ENCODE data around the gene SCN1B. TPM values are rescaled to one million over a fixed set of nuclear protein-coding genes. Genes with fewer than 3 reads are reported as not detected.

Gene SCN1B
- total and polyA plus RNA-seq, 10 of the 15 experiments (the other 5 are each of a cell fraction or from before 2014, with no cell fraction given): 0.04 to 0.54 (median 0.11) TPM; not detected in 3

DNA sequence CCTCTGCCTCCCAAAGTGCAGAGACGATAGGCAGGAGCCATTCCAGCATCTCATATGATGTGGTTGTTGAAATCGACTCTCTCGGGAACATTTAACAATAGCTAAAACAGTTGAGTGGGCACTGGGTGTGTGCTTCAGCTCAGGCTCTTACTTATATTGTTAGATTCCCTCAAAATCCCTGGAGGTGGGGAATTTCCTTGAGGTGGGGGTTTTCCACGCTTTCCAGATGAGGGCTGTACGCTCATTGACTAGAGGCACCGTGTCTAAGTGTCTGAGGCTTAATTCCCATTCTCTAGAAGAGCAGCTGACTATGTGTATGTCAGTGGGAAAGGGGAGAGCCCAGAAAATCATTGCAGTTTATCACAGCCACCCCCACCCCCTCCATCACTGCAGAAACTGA is 41.0 kb upstream of the SCN1B start (continued):
- TF ChIP-seq CUX1 (IDR thresholded peaks at IDR 0.05; ENCODE audit: insufficient replicate concordance, low read depth, low read length) (peak; percentile 27), IKZF1 (conservative IDR thresholded peaks at IDR 0.05) (peak; percentile 78), RCOR1 (conservative IDR thresholded peaks at IDR 0.05; ENCODE audit: low read depth, low read length) (no peak)

- POLR2A ChIA-PET: interaction anchor here (1.3 to 3.1 kb wide), 2 partner anchors 10 to 21 kb away, joined by 3 to 38 read pairs; partner anchors contain the start of gene GRAMD1A
- peak; percentile 69 for DNase-seq (ENCODE audit: low read depth, low spot score)
- Histone ChIP-seq H3K36me3 (ENCODE audit: control insufficient read depth in 2 of 2, insufficient read depth in 2 of 2, low read length in 1 of 2) (no peaks in the 10 kb centered on the region), H3K79me2 (ENCODE audit: control insufficient read depth, insufficient read depth, low read length) (no peaks in the 10 kb centered on the region), H3K4me3 (no peak overlapping the region), H2AFZ (ENCODE audit: control insufficient read depth, low read depth, low read length) (peak overlapping the region; percentile 38), H3K4me2 (ENCODE audit: control insufficient read depth, insufficient read depth) (0 out of 2 replicates have a peak overlapping the region, but pooled peaks have one; percentile 12), H3K27ac (ENCODE audit: control insufficient read depth, insufficient read depth) (peak overlapping the region; percentile 57), H3K9me3 (replicated peaks; ENCODE audit: control insufficient read depth, insufficient read depth, low read length) (no peaks in the 10 kb centered on the region; the same call in 2 of the 3 replicates), H3K27me3 (replicated peaks in 1 of 2; ENCODE audit: control insufficient read depth in 2 of 2, insufficient read depth in 2 of 2, low read length in 1 of 2) (no peaks in the 10 kb centered on the region), H4K20me1 (ENCODE audit: control insufficient read depth, insufficient read depth) (no peaks in the 10 kb centered on the region), H3K4me1 (ENCODE audit: control insufficient read depth, insufficient read depth, low read length) (peaks cover 4% of the 10 kb centered on the region; the same call in 1 of the 2 replicates), H3K9ac (ENCODE audit: control insufficient read depth, insufficient read depth, low read length) (no peak overlapping the region)
- peak; percentile 52 for FAIRE-seq
- intact Hi-C loops (cut with micrococcal nuclease; ENCODE audit: unreplicated experiment) (no loop called here), in situ Hi-C loops (cut with MboI) (no loop called here)
- under 1% methylated on average over 13 of the region's 13 CpGs for WGBS (ENCODE audit: insufficient coverage, insufficient replicate concordance, low lambda C conversion rate, missing lambda C conversion rate)
- CTCF ChIA-PET: interaction anchor here (2.0 to 4.6 kb wide), 2 partner anchors 11 to 18 kb away, joined by 6 to 26 read pairs; no protein-coding TSS in a partner anchor
- RAD21 ChIA-PET (ENCODE audit: unreplicated experiment): interaction anchor here (1.4 to 3.4 kb wide), 6 partner anchors 9 to 23 kb away, joined by 3 to 33 read pairs (median 8); partner anchors contain the start of gene GRAMD1A
- peak; percentile 80 for ATAC-seq
- SMC1A ChIA-PET (ENCODE audit: uncharacterized antibody, unreplicated experiment): interaction anchor here (1.4 to 2.6 kb wide), 4 partner anchors 9 to 17 kb away, joined by 3 to 17 read pairs (median 9); partner anchors contain the start of gene GRAMD1A
- no TSS peak for BruUV-seq (replicated peaks)
- no peak for TF ChIP-seq ZNF217 (IDR thresholded peaks at IDR 0.05)
- TF ChIP-seq POLR2AphosphoS2 (IDR thresholded peaks at IDR 0.05; ENCODE audit: low read depth, low read length): no peak
- no peak for TF ChIP-seq EZH2 (IDR thresholded peaks at IDR 0.05; ENCODE audit: borderline replicate concordance, control insufficient read depth, low read depth, low read length)
- TF ChIP-seq NR2F1 (conservative IDR thresholded peaks at IDR 0.05): peak; percentile 92
- no peak for TF ChIP-seq SMC3 (IDR thresholded peaks at IDR 0.05; ENCODE audit: borderline replicate concordance, low read length)
- TF ChIP-seq TARDBP (IDR thresholded peaks at IDR 0.05; ENCODE audit: borderline replicate concordance): no peak
- no peak for TF ChIP-seq RBBP5 (conservative IDR thresholded peaks at IDR 0.05)
- TF ChIP-seq SP1 (IDR thresholded peaks at IDR 0.05; ENCODE audit: low read depth, low read length): peak; percentile 16
- no peak for TF ChIP-seq STAT1 (conservative IDR thresholded peaks at IDR 0.05)
- TF ChIP-seq LARP7 (IDR thresholded peaks at IDR 0.05): no peak
- peak; percentile 74 for TF ChIP-seq KLF5 (IDR thresholded peaks at IDR 0.05; ENCODE audit: partially characterized antibody)
- no peak for TF ChIP-seq HDAC2 (IDR thresholded peaks at IDR 0.05)
- TF ChIP-seq EGR1 (IDR thresholded peaks at IDR 0.05; ENCODE audit: borderline replicate concordance in 1 of 2, low read depth in 2 of 2, low read length in 2 of 2): no peak
- no peak for TF ChIP-seq MAX (IDR thresholded peaks at IDR 0.05; ENCODE audit: low read depth, low read length)
These were observed 39.6 kb upstream of the SCN1B start for GRCh38 chr19:34990578-34991192.
